Karpas-422 (cell line): ENCODE data around the gene HSP90AA1. TPM values are rescaled to one million over a fixed set of nuclear protein-coding genes. Genes with fewer than 3 reads are reported as not detected.
"Not testable (repeated sequence)": the region's sequence is repeated elsewhere in the genome, so short reads cannot be mapped to it uniquely, and the experiment has no call there.

Experiments
- DNase-seq: peaks from one replicate; pipeline ENCODE4 v3.0.0-alpha.2; 2015
- H2AFZ ChIP-seq: fragments of 200-600 bp; sonication (generic); 2 replicates; pipeline ENCODE4 v1.6.1; 2014; ENCODE audit warnings: antibody characterized with exemption, low read length, mixed read lengths
- H3K27ac ChIP-seq: fragments of 200-600 bp; sonication (generic); 2 replicates; pipeline ENCODE4 v1.5.1; 2014; ENCODE audit warnings: mild to moderate bottlenecking, low read length, moderate library complexity
- H3K27me3 ChIP-seq: fragments of 200-600 bp; sonication (generic); 2 replicates; pipeline ENCODE4 v1.6.1; 2014; ENCODE audit warnings: low read length, mixed read lengths
- H3K36me3 ChIP-seq: fragments of 200-600 bp; sonication (generic); 2 replicates; pipeline ENCODE4 v1.6.1; 2014; ENCODE audit warnings: low read length, mixed read lengths; ENCODE audit not compliant: insufficient read depth
- H3K4me1 ChIP-seq: fragments of 200-600 bp; sonication (generic); 2 replicates; pipeline ENCODE4 v1.6.1; 2014; ENCODE audit warnings: mild to moderate bottlenecking, low read length, mixed read lengths
- H3K4me2 ChIP-seq: fragments of 200-600 bp; sonication (generic); 2 replicates; pipeline ENCODE4 v1.6.1; 2014; ENCODE audit warnings: low read length, low read depth, mild to moderate bottlenecking; ENCODE audit not compliant: poor library complexity, severe bottlenecking
- H3K4me3 ChIP-seq: fragments of 200-600 bp; sonication (generic); 2 replicates; pipeline ENCODE4 v1.5.1; 2014; ENCODE audit warnings: mild to moderate bottlenecking, antibody characterized with exemption, low read length, mixed read lengths
- H3K79me2 ChIP-seq: fragments of 200-600 bp; sonication (generic); 2 replicates; pipeline ENCODE4 v1.6.1; 2014; ENCODE audit warnings: mild to moderate bottlenecking, low read length, mixed read lengths
- H3K9ac ChIP-seq: fragments of 200-600 bp; sonication (generic); 2 replicates; pipeline ENCODE4 v1.6.0; 2014; ENCODE audit warnings: low read length
- H3K9me2 ChIP-seq: fragments of 200-600 bp; sonication (generic), shearing (Covaris generic); replicated peaks from 2 replicates; pipeline ENCODE4 v1.6.0; 2014; ENCODE audit warnings: mild to moderate bottlenecking, low read length, moderate library complexity; ENCODE audit not compliant: insufficient read depth
- H3K9me3 ChIP-seq: fragments of 300-700, 200-600 bp; sonication (generic); 2 replicates; pipeline ENCODE4 v1.6.1; 2014; ENCODE audit warnings: low read length, mixed read lengths
- H4K20me1 ChIP-seq: fragments of 200-600 bp; sonication (generic); 2 replicates; pipeline ENCODE4 v1.6.1; 2014; ENCODE audit warnings: mild to moderate bottlenecking, antibody characterized with exemption, low read length, low read depth; ENCODE audit not compliant: insufficient read depth
- total RNA-seq: library from RNA; depleted of rRNA; stranded (reverse); fragments of >200 nt; shearing (Covaris generic); gene quantifications from 2 replicates; pipeline ENCODE4 v1.2.3, GENCODE V29; 2014; ENCODE audit warnings: low replicate concordance

HSP90AA1 gene
- total RNA-seq, 1 experiment from 2014 or later, result 505 TPM

- Histone ChIP-seq H3K4me3 (no peak overlapping the region), H3K4me2 (no peak overlapping the region), H3K9me2 (no peaks in the 10 kb centered on the region), H4K20me1 (no peaks in the 10 kb centered on the region), H3K27me3 (no peaks in the 10 kb centered on the region), H3K79me2 (no peaks in the 10 kb centered on the region), H3K9me3 (no peaks in the 10 kb centered on the region), H3K27ac (no peak overlapping the region), H3K9ac (no peak overlapping the region), H3K4me1 (no peaks in the 10 kb centered on the region), H2AFZ (no peak overlapping the region), H3K36me3 (peaks cover 14% of the 10 kb centered on the region)
- peak; percentile 75 for DNase-seq
Measured at GRCh38 chr14:102074415-102074964, 12.4 kb downstream of the HSP90AA1 start.

GRCh38 chr14:102071283-102071998 is 15.4 kb downstream of the HSP90AA1 start:
- peaks cover 3% of the 10 kb centered on the region; the same call in 1 of the 2 replicates for H3K36me3 ChIP-seq
- no peaks in the 10 kb centered on the region for H4K20me1 ChIP-seq
- H3K79me2 ChIP-seq, result no peaks in the 10 kb centered on the region
- H3K9me3 ChIP-seq, result no peaks in the 10 kb centered on the region
- no peaks in the 10 kb centered on the region for H3K27me3 ChIP-seq
- H3K9ac ChIP-seq, result no peak overlapping the region
- H3K27ac ChIP-seq, result no peak overlapping the region
- peak; percentile 44 for DNase-seq
- H3K4me3 ChIP-seq, result no peak overlapping the region
- no peak overlapping the region for H3K4me2 ChIP-seq
- H3K4me1 ChIP-seq, result no peaks in the 10 kb centered on the region
- H2AFZ ChIP-seq, result no peak overlapping the region
- H3K9me2 ChIP-seq, result no peaks in the 10 kb centered on the region

- Histone ChIP-seq H3K4me2 (no peak overlapping the region), H3K9me2 (no peaks in the 10 kb centered on the region), H3K27ac (no peak overlapping the region), H3K9me3 (no peaks in the 10 kb centered on the region), H3K9ac (no peak overlapping the region), H4K20me1 (no peaks in the 10 kb centered on the region), H3K27me3 (no peaks in the 10 kb centered on the region), H3K36me3 (no peaks in the 10 kb centered on the region), H3K4me1 (no peaks in the 10 kb centered on the region), H3K4me3 (no peak overlapping the region), H3K79me2 (no peaks in the 10 kb centered on the region), H2AFZ (no peak overlapping the region)
- no peak for DNase-seq
Measured at GRCh38 chr14:102066041-102066451, 20.8 kb downstream of the HSP90AA1 start.

GRCh38 chr14:102064590-102064989 is 22.3 kb downstream of the HSP90AA1 start:
- H3K9me2 ChIP-seq, H3K4me2 ChIP-seq, H2AFZ ChIP-seq, H3K9me3 ChIP-seq, H3K9ac ChIP-seq, H3K36me3 ChIP-seq, H3K27ac ChIP-seq, DNase-seq, H3K27me3 ChIP-seq, H3K4me3 ChIP-seq, H3K4me1 ChIP-seq, H4K20me1 ChIP-seq, H3K79me2 ChIP-seq: not testable (repeated sequence)

- Histone ChIP-seq H3K9ac (no peak overlapping the region), H3K4me2 (no peak overlapping the region)
Measured at GRCh38 chr14:102063808-102064429, 22.9 kb downstream of the HSP90AA1 start.

GRCh38 chr14:102063109-102063807 is 23.6 kb downstream of the HSP90AA1 start:
- Histone ChIP-seq H3K9me2 (no peaks in the 10 kb centered on the region), H3K4me1 (no peaks in the 10 kb centered on the region), H2AFZ (no peak overlapping the region), H3K36me3 (no peaks in the 10 kb centered on the region), H3K4me2 (no peak overlapping the region), H3K27ac (no peak overlapping the region), H3K27me3 (no peaks in the 10 kb centered on the region), H3K4me3 (no peak overlapping the region), H3K9ac (no peak overlapping the region), H3K79me2 (no peaks in the 10 kb centered on the region), H3K9me3 (no peaks in the 10 kb centered on the region), H4K20me1 (no peaks in the 10 kb centered on the region)
- DNase-seq, result peak; percentile 96

More at GRCh38 chr14:102063808-102064429, 22.9 kb downstream of the HSP90AA1 start:
- Histone ChIP-seq H3K9me2 (no peaks in the 10 kb centered on the region), H3K4me1 (no peaks in the 10 kb centered on the region), H3K9me3 (no peaks in the 10 kb centered on the region), H3K27ac (no peak overlapping the region), H3K4me3 (no peak overlapping the region), H3K79me2 (no peaks in the 10 kb centered on the region), H3K36me3 (no peaks in the 10 kb centered on the region), H4K20me1 (no peaks in the 10 kb centered on the region), H2AFZ (no peak overlapping the region), H3K27me3 (no peaks in the 10 kb centered on the region)
- DNase-seq, result no peak

- no peak for DNase-seq
- no peak overlapping the region for H2AFZ ChIP-seq
- H3K4me2 ChIP-seq, result no peak overlapping the region
- no peak overlapping the region for H3K27ac ChIP-seq
- no peaks in the 10 kb centered on the region for H3K27me3 ChIP-seq
- H4K20me1 ChIP-seq, result no peaks in the 10 kb centered on the region
- H3K9ac ChIP-seq, result no peak overlapping the region
- no peaks in the 10 kb centered on the region for H3K9me2 ChIP-seq
- no peaks in the 10 kb centered on the region for H3K4me1 ChIP-seq
- H3K9me3 ChIP-seq, result no peaks in the 10 kb centered on the region
- no peaks in the 10 kb centered on the region for H3K36me3 ChIP-seq
- no peak overlapping the region for H3K4me3 ChIP-seq
- H3K79me2 ChIP-seq, result no peaks in the 10 kb centered on the region
Measured at GRCh38 chr14:102058961-102059360, 27.9 kb downstream of the HSP90AA1 start.

GRCh38 chr14:102058146-102058545 is 28.7 kb downstream of the HSP90AA1 start:
- 0 out of 2 replicates have a peak, but pooled peaks cover 3% of the 10 kb centered on the region for H3K36me3 ChIP-seq
- H3K4me3 ChIP-seq, result no peak overlapping the region
- no peaks in the 10 kb centered on the region for H3K9me2 ChIP-seq
- no peaks in the 10 kb centered on the region for H3K9me3 ChIP-seq
- H3K4me1 ChIP-seq, result no peaks in the 10 kb centered on the region
- DNase-seq, result no peak
- no peaks in the 10 kb centered on the region for H3K79me2 ChIP-seq
- no peak overlapping the region for H3K9ac ChIP-seq
- H4K20me1 ChIP-seq, result no peaks in the 10 kb centered on the region
- no peak overlapping the region for H3K27ac ChIP-seq
- no peak overlapping the region for H2AFZ ChIP-seq
- no peaks in the 10 kb centered on the region for H3K27me3 ChIP-seq
- H3K4me2 ChIP-seq, result no peak overlapping the region
